Measurements from ENCODE around the gene CCDC82.

Gene CCDC82

DNA sequence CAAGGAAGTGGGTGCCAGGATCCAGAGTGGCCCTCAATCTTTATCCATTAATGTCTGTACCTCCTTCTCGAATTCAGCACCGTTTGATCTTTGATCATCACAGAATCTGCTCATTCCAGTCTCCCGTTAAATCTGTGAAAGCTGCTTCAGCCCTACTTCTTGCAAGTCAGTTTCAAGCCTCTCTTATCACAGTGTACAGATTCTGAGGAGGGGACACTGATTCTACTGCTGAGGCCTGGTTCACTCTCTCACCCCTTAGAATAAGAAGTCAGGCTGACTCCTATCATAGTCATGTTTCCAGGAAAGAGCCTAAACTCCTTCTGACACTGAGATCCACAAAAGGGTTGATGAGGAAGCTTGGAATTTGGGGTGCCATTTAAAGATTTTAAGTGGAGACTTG lies 85.7 kb downstream of the CCDC82 start:
- no peak overlapping the region for H3K9ac ChIP-seq (ENCODE audit: low read length)

DNA sequence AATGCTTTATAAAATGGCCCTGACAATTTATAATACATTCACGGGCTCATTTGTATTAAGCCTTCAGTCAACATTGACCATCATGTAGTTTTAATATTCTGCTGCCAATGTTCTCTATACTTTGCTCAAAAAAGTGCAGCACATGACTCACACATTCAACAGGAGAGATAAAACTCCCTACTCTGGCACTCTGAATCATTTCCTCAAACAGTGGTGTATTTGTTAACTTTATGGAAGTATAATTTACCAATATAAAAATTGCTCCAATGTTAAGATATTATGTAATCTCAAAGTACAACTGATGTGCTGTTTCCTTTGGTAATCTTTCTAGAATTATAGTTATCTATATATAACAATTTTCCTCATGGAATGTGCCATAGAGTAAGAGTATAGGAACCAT lies 86.6 kb downstream of the CCDC82 start:
- no peaks in the 10 kb centered on the region for H3K27me3 ChIP-seq (ENCODE audit: insufficient read depth, low read length)
- H3K79me2 ChIP-seq (ENCODE audit: insufficient read depth, low read length): no peaks in the 10 kb centered on the region
- no peak overlapping the region for H3K4me3 ChIP-seq (ENCODE audit: low read depth, low read length, poor library complexity, severe bottlenecking)
- H4K20me1 ChIP-seq (ENCODE audit: insufficient read depth, low read length): no peaks in the 10 kb centered on the region
- H3K9ac ChIP-seq (ENCODE audit: low read length): no peak overlapping the region
- H3K36me3 ChIP-seq (ENCODE audit: insufficient read depth, low read length): no peaks in the 10 kb centered on the region
- no peaks in the 10 kb centered on the region for H3F3A ChIP-seq (ENCODE audit: insufficient read depth, low read length)
- H3K4me1 ChIP-seq (ENCODE audit: insufficient read depth, low read length, severe bottlenecking): peaks cover 15% of the 10 kb centered on the region
- H3K9me3 ChIP-seq (ENCODE audit: low read length): no peaks in the 10 kb centered on the region
- H3K4me2 ChIP-seq (ENCODE audit: low read length): no peak overlapping the region
- TF ChIP-seq, protein P1, sequence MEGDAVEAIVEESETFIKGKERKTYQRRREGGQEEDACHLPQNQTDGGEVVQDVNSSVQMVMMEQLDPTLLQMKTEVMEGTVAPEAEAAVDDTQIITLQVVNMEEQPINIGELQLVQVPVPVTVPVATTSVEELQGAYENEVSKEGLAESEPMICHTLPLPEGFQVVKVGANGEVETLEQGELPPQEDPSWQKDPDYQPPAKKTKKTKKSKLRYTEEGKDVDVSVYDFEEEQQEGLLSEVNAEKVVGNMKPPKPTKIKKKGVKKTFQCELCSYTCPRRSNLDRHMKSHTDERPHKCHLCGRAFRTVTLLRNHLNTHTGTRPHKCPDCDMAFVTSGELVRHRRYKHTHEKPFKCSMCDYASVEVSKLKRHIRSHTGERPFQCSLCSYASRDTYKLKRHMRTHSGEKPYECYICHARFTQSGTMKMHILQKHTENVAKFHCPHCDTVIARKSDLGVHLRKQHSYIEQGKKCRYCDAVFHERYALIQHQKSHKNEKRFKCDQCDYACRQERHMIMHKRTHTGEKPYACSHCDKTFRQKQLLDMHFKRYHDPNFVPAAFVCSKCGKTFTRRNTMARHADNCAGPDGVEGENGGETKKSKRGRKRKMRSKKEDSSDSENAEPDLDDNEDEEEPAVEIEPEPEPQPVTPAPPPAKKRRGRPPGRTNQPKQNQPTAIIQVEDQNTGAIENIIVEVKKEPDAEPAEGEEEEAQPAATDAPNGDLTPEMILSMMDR (IDR thresholded peaks at IDR 0.05; ENCODE audit: low read length): no peak
- no peak overlapping the region for H2AFZ ChIP-seq (ENCODE audit: low read length)
- no peak overlapping the region for H3K27ac ChIP-seq (ENCODE audit: low read depth, low read length, poor library complexity, severe bottlenecking)
- no peaks in the 10 kb centered on the region for H3K9me2 ChIP-seq (ENCODE audit: low read depth, low read length)

More for the DNA sequence above, 85.7 kb downstream of the CCDC82 start:
- Histone ChIP-seq H2AFZ (ENCODE audit: low read length) (no peak overlapping the region), H3K27ac (ENCODE audit: low read depth, low read length, poor library complexity, severe bottlenecking) (no peak overlapping the region), H3K79me2 (ENCODE audit: insufficient read depth, low read length) (no peaks in the 10 kb centered on the region), H3K4me2 (ENCODE audit: low read length) (no peak overlapping the region), H3K27me3 (ENCODE audit: insufficient read depth, low read length) (no peaks in the 10 kb centered on the region), H3K9me3 (ENCODE audit: low read length) (no peaks in the 10 kb centered on the region), H3F3A (ENCODE audit: insufficient read depth, low read length) (no peaks in the 10 kb centered on the region), H4K20me1 (ENCODE audit: insufficient read depth, low read length) (no peaks in the 10 kb centered on the region), H3K4me1 (ENCODE audit: insufficient read depth, low read length, severe bottlenecking) (peaks cover 15% of the 10 kb centered on the region), H3K9me2 (ENCODE audit: low read depth, low read length) (no peaks in the 10 kb centered on the region), H3K36me3 (ENCODE audit: insufficient read depth, low read length) (no peaks in the 10 kb centered on the region), H3K4me3 (ENCODE audit: low read depth, low read length, poor library complexity, severe bottlenecking) (no peak overlapping the region)
- no peak for TF ChIP-seq EZH2 (IDR thresholded peaks at IDR 0.05; ENCODE audit: borderline replicate concordance, low read length)
- TF ChIP-seq, protein P1 (IDR thresholded peaks at IDR 0.05; ENCODE audit: low read length): no peak
